ENCODE results near the gene PDE4A.
A peak's percentile ranks its signal among the peaks of the same experiment; 100 is the strongest.
"Not testable (repeated sequence)": the region's sequence is repeated elsewhere in the genome, so short reads cannot be mapped to it uniquely, and the experiment has no call there.

Gene PDE4A

GRCh38 chr19:10404888-10405820, 15.2 kb upstream of the PDE4A start:
- DNase-seq = no peak

GRCh38 chr19:10406191-10406590, 14.1 kb upstream of the PDE4A start:
- DNase-seq = no peak

DNA sequence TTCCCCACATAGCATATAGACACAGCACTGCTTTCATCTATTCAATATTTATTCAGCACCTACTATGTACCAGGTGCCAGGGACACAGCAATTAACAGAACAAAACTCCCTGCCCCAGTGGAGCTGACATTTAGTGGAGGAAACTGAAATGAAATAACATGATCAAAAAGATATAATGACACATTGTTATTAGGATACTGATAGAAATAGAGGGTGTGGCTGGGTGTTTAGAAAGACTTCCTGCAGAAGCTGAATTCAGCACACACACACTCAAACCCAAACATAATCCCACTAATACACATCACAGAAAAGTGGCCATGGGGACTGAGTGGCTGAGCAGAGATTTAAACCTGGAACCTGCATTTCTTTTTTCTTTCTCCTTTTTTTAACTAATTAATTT, 13.2 kb upstream of the PDE4A start:
- no peak for DNase-seq

DNA sequence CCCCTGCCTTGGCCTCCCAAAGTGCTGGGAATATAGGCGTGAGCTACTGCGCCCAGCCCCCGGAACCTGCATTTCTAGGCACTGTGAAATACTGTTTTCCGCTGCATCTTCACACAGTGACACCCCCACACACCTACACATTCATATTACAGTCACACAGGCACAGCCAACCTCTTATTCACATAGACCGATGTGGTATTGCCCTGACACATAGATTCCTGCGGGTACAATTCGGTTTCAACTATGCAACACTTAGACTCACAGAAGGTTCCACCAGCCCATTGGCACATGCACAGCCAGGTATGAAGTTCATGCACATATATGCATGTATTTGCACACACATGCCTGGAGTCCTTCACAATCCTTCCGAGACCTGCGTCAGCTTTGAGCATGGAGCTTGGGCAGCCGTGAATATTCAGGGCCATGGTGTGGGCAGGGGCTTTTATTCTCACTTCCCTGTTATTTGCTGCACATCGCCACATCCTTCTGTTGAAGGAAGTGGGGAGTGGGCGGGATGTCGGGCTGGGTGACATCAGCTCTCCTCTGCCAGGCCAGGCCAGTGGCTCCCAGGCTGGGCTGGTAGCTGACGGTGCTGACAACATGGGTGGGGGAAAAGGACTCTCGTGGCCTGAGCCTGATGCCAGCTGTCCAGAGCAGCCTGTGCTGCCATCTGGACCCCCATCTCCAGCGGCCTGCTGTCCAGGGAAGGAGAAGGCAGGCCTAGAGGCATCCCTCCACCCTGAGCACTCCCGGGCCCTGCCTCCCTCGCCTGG, 11.6 kb upstream of the PDE4A start:
- no peak for DNase-seq

DNA sequence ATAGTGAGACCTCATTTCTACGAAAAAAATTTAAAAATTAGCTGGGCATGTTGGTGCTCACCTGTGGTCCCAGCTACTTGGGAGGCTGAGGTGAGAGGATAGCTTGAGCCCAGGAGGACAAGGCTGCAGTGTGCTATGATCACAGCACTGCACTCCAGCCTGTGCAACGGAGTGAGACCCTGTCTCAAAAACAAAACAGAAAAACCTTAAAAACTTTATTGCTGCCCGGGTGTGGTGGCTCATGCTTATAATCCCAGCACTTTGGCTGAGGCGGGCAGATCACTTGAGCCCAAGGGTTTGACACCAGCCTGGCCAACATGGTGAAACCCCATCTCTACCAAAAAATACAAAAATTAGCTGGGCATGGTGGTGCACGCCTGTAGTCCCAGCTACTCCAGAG, 9.1 kb upstream of the PDE4A start:
- DNase-seq = not testable (repeated sequence)

DNA sequence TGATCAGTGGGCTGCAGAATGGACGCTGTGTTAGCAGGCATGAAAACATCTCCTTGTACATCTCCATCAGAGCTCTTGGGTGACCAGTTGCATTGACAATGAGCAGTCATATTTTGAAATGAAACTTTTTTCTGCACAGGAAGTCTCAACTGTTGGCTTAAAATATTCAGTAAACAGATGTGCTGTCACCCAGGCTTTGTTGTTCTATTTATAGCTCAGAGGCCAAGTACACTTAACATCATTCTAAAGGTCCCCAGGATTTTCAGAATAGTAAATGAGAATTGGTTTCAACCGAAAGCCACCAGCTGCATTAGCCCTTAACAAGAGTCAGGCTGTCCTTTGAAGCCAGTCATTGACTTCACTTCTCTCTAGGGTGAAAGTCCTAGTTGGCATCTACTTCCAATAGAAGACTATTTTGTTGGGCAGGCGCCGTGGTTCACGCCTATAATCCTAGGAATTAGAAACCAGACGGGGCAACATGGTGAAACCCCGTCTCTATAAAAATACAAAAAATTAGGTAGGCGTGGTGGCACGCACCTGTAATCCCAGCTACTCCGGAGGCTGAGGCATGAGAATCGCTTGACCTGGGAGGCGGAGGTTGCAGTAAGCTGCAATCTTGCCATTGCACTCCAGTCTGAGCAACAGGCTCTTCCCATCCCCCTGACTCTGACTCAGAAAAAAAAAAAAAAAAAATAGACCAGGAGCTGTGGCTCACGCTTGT, 7.9 kb upstream of the PDE4A start:
- no peak for DNase-seq

GRCh38 chr19:10416083-10416379, 4.3 kb upstream of the PDE4A start:
- DNase-seq = no peak

DNA sequence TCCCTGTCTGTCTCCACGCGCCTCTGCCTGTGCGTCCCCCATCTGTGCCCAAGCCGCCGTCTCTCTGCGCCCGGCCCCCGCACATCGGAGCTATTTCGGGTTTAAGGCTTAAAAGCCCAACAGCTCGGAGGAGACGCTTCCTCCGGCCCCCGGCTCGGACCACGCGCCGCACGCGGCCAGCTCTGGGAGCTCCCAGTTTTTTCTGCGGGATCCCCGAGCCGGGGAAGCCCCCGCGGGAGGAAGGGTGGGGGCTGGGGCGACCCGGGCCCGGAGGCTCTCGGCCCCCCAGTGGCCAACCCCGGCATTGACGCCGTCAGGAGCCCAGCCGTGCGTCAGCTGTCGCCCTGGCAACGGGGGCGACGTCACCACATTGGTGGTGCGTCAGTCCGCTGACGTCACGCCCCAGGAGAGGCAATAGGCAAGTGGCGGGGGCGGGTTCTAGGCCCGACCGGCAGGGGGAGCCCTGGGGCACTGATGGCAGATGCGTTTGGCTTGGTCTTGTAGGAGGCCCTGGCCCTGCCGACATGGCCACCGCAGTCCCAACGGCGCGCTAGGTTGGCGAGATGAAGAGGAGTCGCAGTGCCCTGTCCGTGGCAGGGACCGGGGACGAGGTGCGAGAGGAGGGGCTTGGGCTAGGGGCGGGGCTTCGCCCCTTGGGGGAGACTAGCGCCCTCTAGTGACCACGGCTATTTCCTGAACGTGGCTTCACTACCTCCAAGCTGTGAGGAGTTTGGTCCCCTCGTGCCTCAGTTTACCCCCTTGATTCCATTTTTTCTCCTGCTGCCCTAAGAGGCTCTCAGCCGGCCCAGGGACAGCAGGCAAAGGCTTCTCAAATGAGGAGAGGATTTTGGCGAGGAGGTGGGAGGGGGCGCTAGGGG, 3.7 kb upstream of the PDE4A start:
- DNase-seq = peak; percentile 87

GRCh38 chr19:10417541-10418234, 2.6 kb upstream of the PDE4A start:
- no peak for DNase-seq

GRCh38 chr19:10418235-10418484, 2.2 kb upstream of the PDE4A start:
- no peak for DNase-seq

DNA sequence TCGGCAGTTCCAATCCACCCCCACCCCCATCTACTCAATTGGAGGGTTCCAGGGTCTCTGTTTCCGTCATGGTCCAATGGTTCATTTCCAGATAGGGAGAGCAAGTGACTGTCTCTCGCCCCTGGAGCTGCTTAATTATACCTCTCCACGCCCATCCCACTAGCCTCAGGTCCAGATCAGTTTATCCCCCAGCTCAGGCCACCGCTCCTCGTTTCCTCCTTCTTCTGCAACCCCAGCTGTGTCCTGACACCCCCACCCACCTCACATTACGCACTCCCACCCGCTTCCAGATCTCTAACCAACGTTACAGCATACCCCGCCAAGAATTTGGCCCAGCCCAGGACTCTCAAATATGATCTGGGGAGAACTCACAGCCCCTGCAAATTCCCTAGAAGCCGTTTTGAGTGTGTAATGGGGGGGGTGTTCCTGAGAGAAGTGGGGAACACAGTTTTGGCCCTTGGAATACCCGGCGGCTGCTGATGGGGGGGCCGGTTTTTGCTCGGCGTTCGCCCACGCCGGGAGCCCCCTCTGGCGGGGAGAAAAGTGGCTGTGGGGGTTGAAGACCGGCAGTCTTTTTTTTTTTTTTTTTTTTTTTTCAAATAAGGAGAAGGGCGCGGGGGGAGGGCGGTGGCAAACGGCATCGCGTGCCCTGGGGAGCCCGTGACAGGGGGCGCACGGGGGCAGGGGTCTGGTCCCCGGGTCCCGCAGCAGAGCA, 1.7 kb upstream of the PDE4A start:
- no peak for DNase-seq

DNA sequence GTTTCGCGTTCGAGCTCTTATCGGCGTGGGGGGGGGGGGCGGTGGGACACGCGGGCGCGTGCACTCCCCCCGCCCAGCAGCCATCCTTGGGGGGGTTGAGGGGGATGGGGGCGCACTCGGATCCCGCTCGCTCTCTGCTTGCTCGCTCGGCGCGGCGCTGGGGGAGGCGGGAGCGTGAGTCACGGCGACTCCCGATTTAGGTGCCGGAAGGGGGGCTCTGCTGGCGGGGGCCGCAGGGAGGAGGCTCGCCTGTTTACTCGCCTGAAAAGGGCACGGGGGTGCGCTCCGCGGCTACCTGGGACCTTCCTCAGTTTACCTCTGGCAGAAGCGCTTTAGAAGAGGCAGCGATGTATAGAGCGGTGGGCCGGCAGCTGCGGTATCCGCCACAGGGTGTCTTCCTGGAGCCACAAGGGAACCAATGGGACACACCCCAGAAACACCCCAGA, 1.1 kb upstream of the PDE4A start:
- DNase-seq = no peak

DNA sequence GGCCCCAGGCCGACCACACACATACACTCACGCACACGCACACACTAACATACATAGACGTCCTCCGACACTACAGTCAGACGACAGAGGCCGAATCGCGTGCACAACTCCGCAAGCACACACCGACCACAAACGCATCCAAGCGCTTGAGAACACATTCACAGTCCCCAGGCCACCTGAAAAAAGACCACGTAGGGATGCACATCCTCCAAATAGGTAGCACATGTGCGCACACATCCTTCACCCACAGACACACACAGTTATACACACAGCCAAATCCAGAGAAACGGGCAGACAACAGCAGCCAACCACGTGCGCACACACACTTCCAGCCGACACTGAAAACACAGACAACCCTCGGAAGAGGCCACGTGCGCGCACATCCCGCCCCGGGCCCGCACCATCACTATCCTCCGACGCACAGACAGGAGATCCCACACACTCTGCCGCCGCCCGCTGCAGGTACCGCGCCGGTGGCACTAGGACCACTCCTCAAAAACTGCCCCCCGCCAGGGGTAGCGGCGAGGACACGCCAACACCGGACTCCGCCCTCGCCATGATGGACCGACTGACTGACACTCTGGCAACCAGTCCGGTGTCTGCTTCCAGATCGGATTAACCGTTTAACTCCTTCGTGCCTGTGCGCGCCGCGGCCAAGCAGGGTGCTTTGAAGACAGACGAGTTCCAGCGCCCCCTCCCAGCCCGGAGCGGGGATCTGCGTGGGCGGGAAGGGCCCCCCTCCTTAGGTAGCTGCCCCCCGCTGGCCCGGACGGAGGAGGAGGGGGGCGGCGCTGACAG, 493 bp upstream of the PDE4A start:
- DNase-seq = no peak

DNA sequence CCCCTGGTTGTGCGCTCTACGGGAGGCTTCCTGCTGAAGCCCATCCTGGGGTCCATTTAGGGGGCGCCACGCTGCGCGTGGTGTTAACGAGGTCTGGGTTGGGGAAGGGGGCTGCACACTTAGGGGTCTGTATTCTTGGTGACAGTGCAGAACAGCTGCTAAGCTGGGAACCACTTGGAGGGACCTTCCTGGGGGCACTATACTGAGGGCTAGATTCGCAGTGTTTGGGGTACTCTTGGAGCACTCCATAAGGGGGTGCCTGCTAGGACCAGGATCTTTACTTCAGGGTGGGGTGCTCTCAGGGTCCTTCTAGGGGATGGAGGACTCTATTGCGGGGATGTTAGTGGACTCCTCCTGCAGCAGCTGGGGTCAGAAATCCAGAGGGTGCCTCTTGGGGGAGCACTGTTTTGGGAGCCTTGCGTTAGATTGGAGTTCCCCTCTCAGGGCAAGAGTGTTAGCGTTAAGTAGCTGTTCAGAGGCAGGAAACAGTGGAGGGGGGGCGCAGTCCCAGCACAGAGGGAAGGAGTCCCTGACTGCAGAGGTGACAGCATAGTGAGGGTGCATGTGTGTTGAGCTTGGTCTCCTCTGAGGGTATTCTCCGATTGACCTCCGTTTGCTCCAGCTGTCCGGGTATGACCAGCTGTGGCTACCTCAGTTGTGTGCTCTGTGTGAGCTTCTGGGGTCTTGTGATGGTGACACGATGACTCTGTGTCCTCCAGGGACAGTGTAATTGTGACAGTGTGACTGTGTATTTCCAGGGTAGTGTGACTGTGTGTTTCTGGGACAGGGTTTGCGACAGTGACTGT, 1.1 kb downstream of the PDE4A start:
- DNase-seq = no peak

GRCh38 chr19:10422046-10422461, 1.7 kb downstream of the PDE4A start:
- DNase-seq = no peak

DNA sequence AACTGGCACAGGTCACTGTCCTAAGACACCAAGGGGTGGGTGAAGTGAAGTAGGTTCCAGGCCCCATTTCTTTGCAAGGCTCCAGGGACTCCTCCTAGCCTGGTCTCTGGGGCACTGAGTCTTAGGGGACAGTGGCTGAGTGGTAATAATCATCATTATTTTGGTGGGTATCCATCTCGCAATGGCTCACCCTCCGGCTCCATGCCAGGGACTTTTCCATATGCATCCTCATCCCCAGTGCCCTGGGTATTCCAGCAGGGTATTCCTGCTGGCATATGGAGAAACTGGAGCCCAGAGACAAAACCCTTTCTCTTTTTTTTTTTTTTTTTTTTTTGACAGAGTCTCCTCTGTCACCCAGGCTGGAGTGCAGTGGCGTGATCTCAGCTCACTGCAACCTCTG, 2.5 kb downstream of the PDE4A start:
- no peak for DNase-seq

DNA sequence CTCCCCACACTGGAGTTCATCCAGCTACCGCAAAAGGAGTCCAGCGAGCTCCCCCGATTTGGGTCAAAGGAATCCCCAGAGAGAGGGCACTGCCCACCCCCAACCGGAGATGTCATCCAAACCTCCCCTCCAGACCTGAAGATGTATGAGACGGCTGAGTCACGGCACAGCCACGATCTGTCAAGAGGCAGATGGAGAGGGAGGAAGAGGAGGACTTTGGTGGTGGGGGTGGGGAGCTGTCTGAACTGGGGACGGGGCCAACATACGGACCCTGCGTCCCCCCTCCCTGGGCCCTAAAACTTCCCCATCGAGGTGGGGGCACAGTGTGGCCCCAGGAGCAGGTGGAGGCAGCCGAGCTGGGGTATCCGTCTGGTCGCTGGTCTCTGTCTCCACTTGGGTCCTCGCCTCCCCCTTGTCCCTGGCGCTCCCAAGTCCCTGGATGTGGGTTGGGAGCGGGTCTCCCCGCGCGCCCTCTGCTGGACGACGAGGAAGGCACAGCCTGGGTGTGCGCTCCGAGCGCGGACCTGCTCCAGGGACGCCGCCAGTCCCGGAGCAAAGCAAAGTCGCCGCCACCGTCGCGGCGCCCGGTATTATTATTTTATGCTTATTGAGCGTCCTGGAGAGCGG, 3.8 kb downstream of the PDE4A start:
- DNase-seq = peak; percentile 84

DNA sequence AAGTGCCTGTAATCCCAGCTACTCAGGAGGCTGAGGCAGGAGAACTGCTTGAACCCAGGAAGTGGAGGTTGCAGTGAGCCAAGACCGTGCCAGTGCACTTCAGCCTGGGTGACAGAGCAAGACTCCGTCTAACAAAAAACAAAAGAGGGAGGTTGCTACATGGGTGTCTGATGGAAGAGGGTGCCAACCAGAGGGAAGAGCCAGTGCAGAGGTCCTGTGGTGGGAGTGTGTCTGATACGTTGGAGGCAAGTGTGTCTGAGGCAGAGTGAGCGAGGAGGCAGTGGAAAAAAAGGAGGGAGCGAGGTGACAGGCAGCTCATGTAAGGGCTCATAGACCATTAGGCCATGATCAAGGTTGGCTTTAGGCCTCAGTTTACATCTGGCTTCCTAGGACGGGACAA, 6.8 kb downstream of the PDE4A start:
- no peak for DNase-seq

- no peak for DNase-seq
Observed at GRCh38 chr19:10428996-10429381, 8.7 kb downstream of the PDE4A start.

Measured in femur (tissue), 1 donor.